IMR-90 (cell line): ENCODE measurements around the gene RBP5. TPM values are rescaled to one million over a fixed set of nuclear protein-coding genes. Genes with fewer than 3 reads are reported as not detected.
A peak's percentile ranks its signal among the peaks of the same experiment; 100 is the strongest.

ENCODE experiments used
- ATAC-seq: fragments of 200-7000 bp; cut with Tn5 transposase; 2 replicates; pipeline ENCODE4 v1.9.1; 2020; ENCODE audit warnings: low read depth, mild to moderate bottlenecking, moderate library complexity
- BruUV-seq: library from RNA; stranded (reverse); fragments of 400-500 nt; replicated peaks from 2 replicates; lab custom pipeline; 2021; lab: Mats Ljungman, UMichigan
- CTCF ChIA-PET: fragments of 300-600 bp; formaldehyde crosslinking; extraction: SDS; loops from one replicate; lab custom pipeline; 2021; ENCODE audit warnings: antibody characterized with exemption; lab: Yijun Ruan, JAX
- POLR2A ChIA-PET: fragments of 300-600 bp; sonication (Branson Sonifier 250); formaldehyde crosslinking; loops from one replicate; lab custom pipeline; 2022; ENCODE audit warnings: antibody characterized with exemption; ENCODE audit not compliant: unreplicated experiment; lab: Charles Lee
- DNase-seq: peaks from one replicate; pipeline ENCODE4 v3.0.0; 2013
- H2AFZ ChIP-seq: replicated peaks from 2 replicates; pipeline ENCODE3; 2013; ENCODE audit warnings: low read length, mild to moderate bottlenecking; ENCODE audit not compliant: poor library complexity
- H2AK5ac ChIP-seq: 2 replicates; pipeline ENCODE4 v1.6.1; 2013; ENCODE audit warnings: low read depth, low read length, inconsistent platforms
- H2AK9ac ChIP-seq: replicated peaks from 2 replicates; pipeline ENCODE3; 2013; ENCODE audit warnings: mild to moderate bottlenecking, low read depth, low read length, moderate library complexity; ENCODE audit not compliant: poor library complexity
- H2BK120ac ChIP-seq: 2 replicates; pipeline ENCODE4 v1.6.1; 2013; ENCODE audit warnings: low read depth, low read length, inconsistent platforms
- H2BK15ac ChIP-seq: 3 replicates; pipeline ENCODE4 v1.6.1; 2013; ENCODE audit warnings: low read depth, low read length, inconsistent platforms
- H2BK20ac ChIP-seq: 2 replicates; pipeline ENCODE4 v1.6.1; 2013; ENCODE audit warnings: low read depth, mild to moderate bottlenecking, inconsistent platforms, low read length, moderate library complexity
- H2BK5ac ChIP-seq: 2 replicates; pipeline ENCODE4 v1.6.1; 2013; ENCODE audit warnings: mild to moderate bottlenecking, low read depth, low read length, inconsistent platforms; ENCODE audit not compliant: poor library complexity, severe bottlenecking
- H3K14ac ChIP-seq: replicated peaks from 2 replicates; pipeline ENCODE4 v1.6.1; 2013; ENCODE audit warnings: low read depth, low read length, inconsistent platforms
- H3K18ac ChIP-seq: 2 replicates; pipeline ENCODE4 v1.6.1; 2013; ENCODE audit warnings: low read depth, low read length, control low read depth
- H3K23ac ChIP-seq: 2 replicates; pipeline ENCODE4 v1.6.1; 2013; ENCODE audit warnings: low read depth, low read length, inconsistent platforms
- H3K27ac ChIP-seq: 2 replicates; pipeline ENCODE4 v1.5.1; 2013; ENCODE audit warnings: mild to moderate bottlenecking, control low read depth, low read length; ENCODE audit not compliant: insufficient read depth
- H3K27me3 ChIP-seq: 2 replicates; pipeline ENCODE4 v1.6.1; 2013; ENCODE audit warnings: low read length; ENCODE audit not compliant: control insufficient read depth, insufficient read depth
- H3K36me3 ChIP-seq: 2 replicates; pipeline ENCODE4 v1.6.1; 2013; ENCODE audit warnings: low read length, mixed read lengths; ENCODE audit not compliant: control insufficient read depth, insufficient read depth
- H3K4ac ChIP-seq: 2 replicates; pipeline ENCODE4 v1.6.1; 2013; ENCODE audit warnings: low read depth, low read length, inconsistent platforms
- H3K4me1 ChIP-seq: 2 replicates; pipeline ENCODE4 v1.6.1; 2013; ENCODE audit warnings: low read length, mixed read lengths; ENCODE audit not compliant: control insufficient read depth, insufficient read depth
- H3K4me2 ChIP-seq: 2 replicates; pipeline ENCODE4 v1.6.1; 2013; ENCODE audit warnings: low read depth, mild to moderate bottlenecking, control low read depth, low read length, moderate library complexity
- H3K4me3 ChIP-seq: 2 replicates; pipeline ENCODE4 v1.5.1; 2013; ENCODE audit warnings: low read depth, mild to moderate bottlenecking, control low read depth, low read length, moderate library complexity; ENCODE audit not compliant: insufficient read depth
- H3K56ac ChIP-seq: 2 replicates; pipeline ENCODE4 v1.6.1; 2013; ENCODE audit warnings: low read length, inconsistent platforms; ENCODE audit not compliant: insufficient read depth; ENCODE audit errors: extremely low read depth
- H3K79me1 ChIP-seq, 2 experiments: 2 replicates each; pipeline ENCODE4 v1.6.1; 2013; ENCODE audit warnings: low read length in 2 of 2, inconsistent platforms in 1 of 2, low read depth in 1 of 2
- H3K9ac ChIP-seq: 2 replicates; pipeline ENCODE4 v1.6.1; 2013; ENCODE audit warnings: low read depth, low read length, control low read depth
- H3K9me1 ChIP-seq: 2 replicates; pipeline ENCODE4 v1.6.1; 2013; ENCODE audit warnings: low read length, inconsistent platforms; ENCODE audit not compliant: insufficient read depth
- H3K9me3 ChIP-seq: 2 replicates; pipeline ENCODE4 v1.6.1; 2013; ENCODE audit warnings: low read length; ENCODE audit not compliant: control insufficient read depth, insufficient read depth
- H4K20me1 ChIP-seq: 2 replicates; pipeline ENCODE4 v1.6.1; 2013; ENCODE audit warnings: low read length, inconsistent platforms; ENCODE audit not compliant: insufficient read depth
- H4K5ac ChIP-seq: 2 replicates; pipeline ENCODE4 v1.6.1; 2013; ENCODE audit warnings: mild to moderate bottlenecking, low read depth, low read length, control low read depth
- H4K8ac ChIP-seq, 2 experiments: 2 replicates each; pipeline ENCODE4 v1.6.1; 2013; ENCODE audit warnings: low read depth in 2 of 2, low read length in 2 of 2, control low read depth in 1 of 2, inconsistent platforms in 1 of 2
- H4K91ac ChIP-seq: 2 replicates; pipeline ENCODE4 v1.6.1; 2013; ENCODE audit warnings: low read depth, low read length, inconsistent platforms; ENCODE audit not compliant: insufficient read depth
- CEBPB ChIP-seq: IDR thresholded peaks from 2 replicates; pipeline ENCODE4 v1.6.1; 2012; ENCODE audit warnings: low read depth, low read length, improper control_type of control experiment
- CHD1 ChIP-seq: IDR thresholded peaks from 2 replicates; pipeline ENCODE4 v1.6.1; 2012; ENCODE audit warnings: low read depth, low read length, improper control_type of control experiment
- MAZ ChIP-seq: IDR thresholded peaks from 2 replicates; pipeline ENCODE4 v1.6.1; 2012; ENCODE audit warnings: low read depth, mild to moderate bottlenecking, low read length, improper control_type of control experiment, moderate library complexity, borderline replicate concordance
- POLR2A ChIP-seq: IDR thresholded peaks from 2 replicates; pipeline ENCODE4 v1.6.1; 2012; ENCODE audit warnings: mild to moderate bottlenecking, low read depth, low read length
- RCOR1 ChIP-seq: IDR thresholded peaks from 2 replicates; pipeline ENCODE4 v1.6.1; 2012; ENCODE audit warnings: mild to moderate bottlenecking, low read length, improper control_type of control experiment; ENCODE audit not compliant: insufficient replicate concordance
- SMC3 ChIP-seq: fragments of 150-350 bp; IDR thresholded peaks from 2 replicates; pipeline ENCODE4 v1.6.1; 2016; ENCODE audit warnings: low read depth, mild to moderate bottlenecking, antibody characterized with exemption, low read length, moderate library complexity
- WGBS, 2 experiments: methylation state at CpG; one replicate each; pipeline versions ENCODE4 v1.1.5 to v1.1.7; 2013; ENCODE audit warnings: missing lambda C conversion rate in 2 of 2; ENCODE audit not compliant: insufficient read length in 1 of 2; ENCODE audit errors: extremely low coverage in 2 of 2; 5-methylcytosine and 5-hydroxymethylcytosine counted together
- dilution Hi-C: fragments of 300-500 bp; cut with HindIII; formaldehyde crosslinking; loops from one replicate; pipeline ENCODE4 v1.14.3; 2018; ENCODE audit warnings: low sequenced_read_pairs; ENCODE audit not compliant: unreplicated experiment
- in situ Hi-C: fragments of 300-500 bp; cut with MboI; formaldehyde crosslinking; loops from 3 replicates; pipeline ENCODE4 v1.14.3; 2019; ENCODE audit warnings: low sequenced_read_pairs, inconsistent platforms, mixed read lengths
- intact Hi-C: fragments of 100-400 bp; cut with micrococcal nuclease; formaldehyde crosslinking; loops from 2 replicates; pipeline ENCODE4 v1.10.0; 2022
- polyA plus RNA-seq, 3 experiments: library from polyadenylated mRNA; depleted of rRNA; stranded (reverse); fragments of >200 nt; gene quantifications; 2 replicates each; pipeline ENCODE4 v1.2.3, GENCODE V29; 2012; ENCODE audit warnings: low replicate concordance in 1 of 3
- total RNA-seq: library from RNA; depleted of rRNA; stranded (reverse); fragments of >200 nt; gene quantifications from 2 replicates; pipeline ENCODE4 v1.2.3, GENCODE V29; 2012

The RBP5 gene
- total and polyA plus RNA-seq, 2 of the 4 experiments (the other 2 are of a cell fraction) = 0.15 TPM; not detected in 1

- Histone ChIP-seq H4K20me1 (no peaks in the 10 kb centered on the region), H4K8ac (peak within 1 kb of the TSS; percentile 36 to 80; a peak in 2 of 4 replicates), H3K4me1 (peaks cover 6% of the 10 kb centered on the region; the same call in 1 of the 2 replicates), H3K27ac (peak within 1 kb of the TSS; percentile 28; the same call in 1 of the 2 replicates), H4K91ac (peak within 1 kb of the TSS; percentile 49; the same call in 1 of the 2 replicates), H3K9me1 (peaks cover 8% of the 10 kb centered on the region; the same call in 1 of the 2 replicates), H3K56ac (no peak within 1 kb of the TSS), H2AK9ac (peak within 1 kb of the TSS; percentile 89), H3K4me3 (peak within 1 kb of the TSS; percentile 81), H2AFZ (peak within 1 kb of the TSS; percentile 98), H2BK5ac (no peak within 1 kb of the TSS), H4K5ac (peak within 1 kb of the TSS; percentile 59), H3K4me2 (peak within 1 kb of the TSS; percentile 98), H3K36me3 (peaks cover 15% of the 10 kb centered on the region), H3K9me3 (no peaks in the 10 kb centered on the region), H2BK15ac (no peak within 1 kb of the TSS), H2BK120ac (no peak within 1 kb of the TSS), H3K79me1 (0 out of 4 replicates have a peak, but pooled peaks cover 0 to 6% of the 10 kb centered on the region in 2 experiments), H2AK5ac (peak within 1 kb of the TSS; percentile 61), H3K9ac (peak within 1 kb of the TSS; percentile 91), H3K23ac (peak within 1 kb of the TSS; percentile 79), H3K27me3 (no peaks in the 10 kb centered on the region), H3K18ac (peak within 1 kb of the TSS; percentile 11; the same call in 1 of the 2 replicates), H2BK20ac (no peak within 1 kb of the TSS), H3K4ac (peak within 1 kb of the TSS; percentile 65), H3K14ac (peak within 1 kb of the TSS; percentile 17; the same call in 1 of the 2 replicates)
- POLR2A ChIA-PET = no interaction called here
- 5% methylated on average over 7 of the region's 40 CpGs; no CpG with 5 or more reads in 1 of the 2 experiments for WGBS, 2 experiments
- peak; percentile 68 for DNase-seq
- ATAC-seq = peak; percentile 84
- dilution Hi-C loops = no loop called here
- intact Hi-C loops = no loop called here
- CTCF ChIA-PET = no interaction called here
- TF ChIP-seq MAZ (0 out of 2 replicates have a peak, but pooled peaks have one; percentile 50), RCOR1 (no peak), CHD1 (no peak), CEBPB (no peak), POLR2A (no peak), SMC3 (no peak)
- in situ Hi-C loops = no loop called here
- BruUV-seq = no TSS peak
These were observed 1.4 kb upstream of the RBP5 start, which contains the start of gene CLSTN3 for GRCh38 chr12:7129872-7130691. Gene CLSTN3 (plus strand): TSS chr12:7130371. CDS start chr12:7130649, 278 bp downstream.
